Activated T-cell treated with anti-CD3 and anti-CD28 coated beads for 48 hours (primary cell): ENCODE measurements around the gene FASTK.

Experiments
- DNase-seq: peaks from one replicate; pipeline ENCODE4 v3.0.0-alpha.2; 2020; ENCODE audit warnings: low read depth

The FASTK gene

DNA sequence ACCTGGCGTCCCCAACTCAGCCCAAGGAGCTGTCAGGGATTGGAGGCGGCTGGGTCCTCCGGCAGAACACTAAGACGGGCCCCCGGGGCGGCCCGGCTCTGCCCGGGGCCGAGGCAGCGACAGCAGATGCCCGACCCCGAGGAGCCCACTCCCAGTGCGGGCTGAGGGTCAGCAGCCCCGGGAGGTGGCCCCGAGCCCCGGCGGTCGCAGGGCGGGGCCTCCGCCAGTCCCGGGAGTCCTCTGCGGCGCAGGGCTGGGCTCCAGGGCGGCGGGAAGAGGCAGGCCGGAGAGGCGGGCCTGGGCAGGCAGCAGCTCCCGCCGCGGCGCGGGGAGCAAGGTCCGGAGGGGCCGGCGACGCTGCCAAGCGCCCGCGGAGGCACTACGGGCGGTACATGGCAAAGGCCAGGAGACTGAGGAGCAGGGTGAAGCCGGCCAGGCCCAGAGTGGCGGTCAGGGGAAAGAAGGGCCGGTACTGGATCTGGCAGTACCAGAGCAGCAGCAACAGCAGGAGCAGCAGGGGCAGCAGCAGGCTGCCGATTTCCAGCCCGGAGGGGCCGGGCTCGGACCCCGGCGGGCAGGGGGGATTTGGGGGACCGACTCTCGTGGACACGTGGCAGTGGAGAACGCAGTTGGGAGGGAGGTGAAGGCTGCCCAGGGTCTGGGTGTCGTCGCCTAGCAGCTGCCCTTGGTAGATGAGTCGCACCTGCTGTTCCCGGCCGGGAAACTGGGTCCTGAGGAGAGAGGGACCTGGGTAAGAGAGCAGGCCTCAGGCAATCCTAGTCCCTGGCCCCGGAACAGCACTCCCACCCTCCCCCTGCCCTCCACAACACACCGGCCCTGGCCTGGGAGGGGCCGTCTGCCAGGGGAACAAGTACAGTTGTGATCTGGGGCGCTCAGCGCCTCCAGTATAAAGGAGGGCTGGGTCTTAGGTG lies 827 bp upstream of the FASTK start:
- no peak for DNase-seq

DNA sequence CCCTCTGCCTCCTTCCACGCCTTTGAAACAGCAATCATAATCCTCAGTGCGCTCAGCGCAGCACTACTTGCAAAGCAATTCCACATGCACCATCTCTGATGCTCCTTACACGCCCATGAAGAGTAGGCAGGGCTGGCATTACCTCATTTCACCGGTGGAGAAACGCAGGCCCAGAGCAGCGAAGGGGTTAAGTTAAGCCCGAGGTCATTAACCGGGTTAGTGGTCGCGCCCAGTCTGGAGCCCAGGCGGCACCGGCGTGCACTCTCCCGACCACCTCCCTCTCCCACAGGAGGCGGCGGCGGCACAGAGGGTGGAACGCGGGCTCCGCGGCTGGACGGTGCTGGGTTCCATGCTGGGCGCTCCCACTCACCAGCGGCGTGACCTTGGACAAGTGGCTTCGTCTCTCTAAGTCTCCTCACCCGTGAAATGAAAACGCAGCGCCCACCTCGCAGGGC lies 515 bp downstream of the FASTK start:
- no peak for DNase-seq

DNA sequence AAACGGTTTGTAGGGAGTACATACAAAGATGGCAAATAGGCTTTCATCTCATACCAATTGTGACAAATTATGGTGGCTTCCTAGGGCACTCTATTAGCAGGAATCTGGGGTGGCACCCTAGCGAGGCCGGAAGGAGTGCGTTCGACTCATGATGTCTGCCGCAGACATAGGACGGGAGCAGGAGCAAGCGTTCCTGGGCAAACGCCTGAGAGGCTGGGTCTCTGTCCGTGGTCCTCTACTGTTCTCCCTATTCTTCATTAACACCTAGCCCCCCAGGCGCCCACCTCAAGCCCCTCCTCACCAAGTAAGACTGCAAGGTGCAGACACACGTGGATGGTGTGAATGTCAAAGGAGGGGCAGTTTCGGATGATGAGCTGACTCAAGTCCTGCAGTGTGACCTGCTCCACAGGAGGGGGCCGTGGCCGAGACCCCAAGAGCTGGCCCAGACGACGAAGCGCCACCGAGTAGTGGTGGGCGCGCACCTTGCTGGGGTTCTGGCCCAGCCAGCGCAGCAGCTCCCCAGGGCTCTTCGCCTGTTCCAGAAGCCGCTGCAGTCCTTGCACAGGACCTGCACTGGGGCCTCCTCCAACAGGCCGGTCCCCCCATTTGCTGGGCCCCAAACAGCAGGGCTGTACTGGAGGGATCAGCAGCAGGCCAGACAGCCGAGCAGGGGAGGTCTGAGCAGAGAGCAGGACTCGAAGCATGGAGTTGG lies 1.3 kb downstream of the FASTK start:
- no peak for DNase-seq

DNA sequence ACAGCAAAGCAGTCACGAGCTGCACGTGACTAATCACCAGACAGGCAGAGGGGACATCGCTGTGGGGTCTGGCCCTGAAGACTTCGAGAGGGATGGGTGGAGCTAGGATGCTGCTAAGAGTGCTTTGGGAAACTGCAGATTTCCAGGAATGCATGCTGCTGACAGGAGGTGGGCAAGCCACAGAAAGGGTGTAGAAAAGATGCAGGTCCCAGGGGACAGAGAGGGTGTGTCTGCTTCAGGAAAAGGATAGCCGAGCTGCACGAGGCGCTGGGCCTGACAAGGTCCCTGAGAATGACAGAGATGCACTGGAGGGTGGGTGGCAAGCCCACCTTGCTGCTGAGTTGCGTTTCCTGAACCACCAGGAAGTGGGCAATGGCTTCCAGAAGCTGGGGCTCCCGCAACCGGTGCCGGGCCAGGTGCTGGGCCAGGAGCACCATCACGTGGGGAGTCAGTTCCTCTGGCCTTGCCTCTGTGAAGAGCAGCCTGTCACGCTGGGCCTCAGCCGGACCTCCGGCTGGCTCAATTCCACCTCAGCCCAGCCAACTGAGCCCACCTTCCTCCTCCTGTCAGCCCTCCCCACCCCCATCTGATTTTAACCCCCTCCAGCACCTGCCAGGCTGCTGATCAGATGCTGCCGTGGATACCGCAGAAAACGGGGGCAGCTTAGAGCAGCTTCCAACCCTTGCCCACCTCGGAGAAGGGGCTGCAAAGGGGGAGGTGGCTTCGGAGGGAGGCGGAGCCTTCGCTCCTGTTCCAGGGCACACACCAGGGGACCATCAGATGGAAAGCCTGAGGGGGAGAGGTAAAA lies 2.2 kb downstream of the FASTK start:
- no peak for DNase-seq

DNA sequence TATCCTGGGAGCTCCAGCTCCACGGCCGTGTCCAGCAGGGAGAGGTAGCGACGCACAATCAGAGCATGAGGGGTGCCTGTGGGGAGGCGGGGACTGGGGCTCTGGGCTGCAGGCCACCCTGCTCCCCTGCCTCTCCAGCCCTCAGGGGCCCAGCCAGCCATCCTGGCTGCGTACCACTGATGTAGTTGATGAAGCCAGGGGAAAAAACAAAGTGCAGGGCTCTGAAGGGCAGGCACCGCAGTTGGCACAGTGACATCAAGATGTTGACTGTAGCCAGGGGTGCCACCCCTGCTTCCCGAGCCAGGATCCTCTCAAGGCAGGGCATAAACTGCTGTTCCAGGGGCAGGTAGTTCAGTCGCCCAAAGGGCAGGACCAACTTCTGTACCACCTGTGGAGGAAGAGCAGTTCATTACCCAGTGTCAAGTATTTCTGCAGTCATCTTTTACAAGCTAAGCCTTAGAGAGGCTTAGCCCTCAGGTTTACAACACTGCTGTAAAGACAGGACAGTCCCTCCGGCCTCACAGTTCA lies 2.8 kb downstream of the FASTK start:
- DNase-seq: no peak

DNA sequence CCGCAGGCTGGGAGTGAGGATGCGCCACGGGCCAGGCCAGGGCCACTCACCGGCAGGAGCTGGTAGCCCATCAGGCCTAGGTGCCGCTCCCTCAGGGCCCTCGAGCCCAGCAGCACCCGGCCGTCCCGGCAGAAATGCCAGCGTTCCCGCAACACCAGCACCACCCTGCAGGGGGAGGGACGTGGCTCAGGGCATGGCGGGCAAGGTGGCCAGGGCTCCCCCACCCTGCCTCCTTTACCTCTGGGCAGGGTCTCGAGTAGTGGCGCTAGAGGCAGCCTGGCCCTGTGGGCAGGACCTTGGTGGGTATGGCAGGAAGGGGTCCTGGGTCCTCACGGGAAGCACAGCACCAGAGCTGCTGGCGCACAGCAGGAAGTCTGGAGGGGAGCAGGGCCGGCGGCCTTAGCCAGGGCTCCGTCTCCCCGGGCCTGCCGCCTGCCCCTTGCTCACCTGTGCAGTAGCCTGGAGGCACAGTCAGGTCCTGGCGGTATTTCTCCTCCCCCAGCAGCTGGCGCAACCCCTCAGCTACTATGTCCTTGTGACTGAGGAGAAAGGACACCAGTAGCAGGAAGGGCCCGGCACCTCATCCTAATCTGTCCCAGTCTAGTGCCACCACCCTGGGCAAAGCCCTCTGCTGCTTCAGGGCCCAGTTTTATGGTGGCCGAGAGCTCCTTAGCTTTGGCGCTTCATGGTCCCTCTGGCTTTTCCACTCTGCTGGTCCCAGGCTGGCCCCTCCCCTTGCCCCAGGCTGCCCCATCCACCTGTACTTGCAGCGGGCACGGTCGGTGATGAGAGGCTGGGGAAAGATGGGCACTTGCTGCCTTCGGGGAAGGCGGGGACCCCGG lies 3.5 kb downstream of the FASTK start:
- no peak for DNase-seq

DNA sequence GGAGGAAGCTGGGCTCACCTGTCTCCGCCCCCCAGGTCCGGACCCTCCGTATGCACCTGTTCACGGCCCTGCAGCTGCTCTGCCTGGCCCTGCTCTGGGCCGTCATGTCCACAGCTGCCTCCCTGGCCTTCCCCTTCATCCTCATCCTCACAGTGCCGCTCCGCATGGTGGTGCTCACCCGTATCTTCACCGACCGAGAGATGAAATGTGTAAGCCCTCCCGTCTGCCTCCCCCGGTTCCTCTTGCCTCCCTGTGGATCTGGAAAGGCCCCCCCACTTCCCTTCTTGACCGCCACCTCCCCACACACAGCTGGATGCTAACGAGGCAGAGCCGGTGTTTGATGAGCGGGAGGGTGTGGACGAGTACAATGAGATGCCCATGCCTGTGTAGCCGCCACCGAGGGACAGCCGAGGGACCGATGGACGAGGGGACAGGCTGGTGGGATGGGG lies 4.6 kb downstream of the FASTK start:
- no peak for DNase-seq

DNA sequence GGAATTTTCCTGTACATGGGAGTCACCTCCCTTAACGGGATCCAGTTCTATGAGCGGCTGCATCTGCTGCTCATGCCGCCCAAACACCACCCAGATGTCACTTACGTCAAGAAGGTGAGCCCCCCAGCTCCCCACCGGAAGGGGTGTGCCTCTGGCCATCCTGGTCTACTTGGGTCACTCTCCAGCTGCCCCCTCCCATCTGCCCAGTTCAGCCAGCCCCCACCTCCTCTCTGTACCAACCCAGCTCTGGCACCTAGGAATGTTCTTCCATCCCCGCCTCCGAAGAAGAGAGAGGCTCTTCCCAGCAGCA lies 5.0 kb downstream of the FASTK start:
- no peak for DNase-seq

DNA sequence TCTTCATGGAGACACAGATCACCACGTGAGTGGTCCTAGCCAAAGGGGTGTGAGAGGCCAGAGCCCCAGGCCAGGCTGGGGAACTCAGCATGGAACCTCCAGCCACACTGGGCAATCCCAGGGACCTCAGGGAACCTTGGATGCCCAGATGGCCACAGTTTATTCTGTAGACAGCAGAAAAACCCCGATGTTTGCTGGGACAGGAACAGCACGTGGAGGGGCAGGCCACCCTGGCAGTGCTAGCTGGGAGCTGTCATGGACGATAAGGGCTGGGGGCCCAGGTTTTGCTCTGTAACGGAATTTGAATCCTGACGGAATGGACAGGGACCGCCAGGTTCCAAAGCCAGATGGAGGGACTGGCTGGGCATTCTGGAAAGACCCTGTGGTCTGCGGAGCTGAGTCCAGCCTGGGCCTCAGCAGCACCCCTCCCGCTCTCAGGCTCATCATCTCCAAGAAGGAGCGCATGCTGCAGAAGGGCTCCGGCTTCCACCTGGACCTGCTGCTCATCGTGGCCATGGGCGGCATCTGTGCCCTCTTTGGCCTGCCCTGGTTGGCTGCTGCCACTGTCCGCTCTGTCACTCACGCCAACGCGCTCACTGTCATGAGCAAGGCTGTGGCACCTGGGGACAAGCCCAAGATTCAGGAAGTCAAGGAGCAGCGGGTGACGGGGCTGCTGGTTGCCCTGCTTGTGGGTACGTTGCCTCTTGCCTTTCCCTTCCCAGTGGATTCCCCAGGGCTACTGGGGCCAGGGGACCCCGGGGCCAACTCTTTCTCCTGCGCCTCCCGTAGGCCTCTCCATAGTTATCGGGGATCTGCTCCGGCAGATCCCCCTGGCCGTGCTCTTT lies 5.6 kb downstream of the FASTK start:
- no peak for DNase-seq

DNA sequence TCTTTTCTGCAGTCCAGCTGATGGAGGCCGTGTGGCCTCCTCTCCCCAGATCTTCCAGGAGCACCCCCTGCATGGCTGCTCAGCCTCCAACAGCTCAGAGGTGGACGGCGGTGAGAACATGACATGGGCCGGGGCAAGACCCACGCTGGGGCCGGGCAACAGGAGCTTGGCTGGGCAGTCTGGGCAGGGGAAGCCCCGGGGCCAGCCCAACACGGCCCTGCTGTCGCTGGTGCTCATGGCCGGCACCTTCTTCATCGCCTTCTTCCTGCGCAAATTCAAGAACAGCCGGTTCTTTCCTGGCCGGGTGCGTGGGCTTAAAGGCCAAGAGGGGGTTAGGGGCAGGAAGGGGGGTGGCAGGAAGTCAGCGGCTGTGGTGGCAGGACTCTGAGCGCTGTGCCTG lies 6.6 kb downstream of the FASTK start:
- no peak for DNase-seq

DNA sequence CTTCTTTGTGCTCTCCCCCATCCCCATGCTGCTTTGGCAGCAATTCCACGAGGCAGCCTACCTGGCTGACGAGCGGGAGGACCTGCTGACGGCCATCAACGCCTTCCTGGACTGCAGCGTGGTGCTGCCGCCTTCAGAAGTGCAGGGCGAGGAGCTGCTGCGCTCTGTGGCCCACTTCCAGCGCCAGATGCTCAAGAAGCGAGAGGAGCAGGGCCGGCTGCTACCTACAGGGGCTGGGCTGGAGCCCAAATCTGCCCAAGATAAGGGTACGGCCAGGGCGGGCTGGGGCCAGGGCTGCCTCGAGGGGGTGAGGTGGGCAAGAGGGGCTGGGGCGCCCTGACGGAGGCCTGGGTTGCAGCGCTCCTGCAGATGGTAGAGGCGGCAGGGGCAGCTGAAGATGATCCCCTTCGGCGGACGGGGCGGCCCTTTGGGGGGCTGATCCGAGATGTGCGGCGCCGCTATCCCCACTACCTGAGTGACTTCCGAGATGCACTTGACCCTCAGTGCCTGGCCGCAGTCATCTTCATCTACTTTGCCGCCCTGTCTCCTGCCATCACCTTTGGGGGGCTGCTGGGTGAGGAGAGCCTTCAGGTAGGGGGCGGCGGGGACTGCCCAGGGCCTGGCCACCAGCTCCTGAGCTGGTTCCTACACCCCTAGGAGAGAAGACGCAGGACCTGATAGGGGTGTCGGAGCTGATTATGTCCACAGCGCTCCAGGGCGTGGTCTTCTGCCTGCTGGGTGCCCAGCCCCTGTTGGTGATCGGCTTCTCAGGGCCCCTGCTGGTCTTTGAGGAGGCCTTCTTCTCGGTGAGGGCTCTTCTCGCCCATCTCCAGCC lies 9.4 kb downstream of the FASTK start:
- no peak for DNase-seq

DNA sequence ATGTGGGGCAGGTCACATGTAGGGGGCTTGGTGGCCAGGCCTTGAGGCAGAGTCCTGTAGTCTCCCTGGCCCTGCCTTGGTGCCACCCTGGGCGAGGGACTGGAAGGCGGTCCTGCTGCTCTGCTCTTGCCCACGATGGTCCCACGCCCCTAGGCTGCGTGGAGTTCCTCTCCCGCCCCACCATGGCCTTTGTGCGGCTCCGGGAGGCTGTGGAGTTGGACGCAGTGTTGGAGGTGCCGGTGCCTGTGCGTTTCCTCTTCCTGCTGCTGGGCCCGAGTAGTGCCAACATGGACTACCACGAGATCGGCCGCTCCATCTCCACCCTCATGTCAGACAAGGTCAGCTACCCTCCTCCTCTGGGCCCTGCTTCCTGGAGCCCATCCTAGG lies 10.0 kb downstream of the FASTK start:
- DNase-seq: no peak

DNA sequence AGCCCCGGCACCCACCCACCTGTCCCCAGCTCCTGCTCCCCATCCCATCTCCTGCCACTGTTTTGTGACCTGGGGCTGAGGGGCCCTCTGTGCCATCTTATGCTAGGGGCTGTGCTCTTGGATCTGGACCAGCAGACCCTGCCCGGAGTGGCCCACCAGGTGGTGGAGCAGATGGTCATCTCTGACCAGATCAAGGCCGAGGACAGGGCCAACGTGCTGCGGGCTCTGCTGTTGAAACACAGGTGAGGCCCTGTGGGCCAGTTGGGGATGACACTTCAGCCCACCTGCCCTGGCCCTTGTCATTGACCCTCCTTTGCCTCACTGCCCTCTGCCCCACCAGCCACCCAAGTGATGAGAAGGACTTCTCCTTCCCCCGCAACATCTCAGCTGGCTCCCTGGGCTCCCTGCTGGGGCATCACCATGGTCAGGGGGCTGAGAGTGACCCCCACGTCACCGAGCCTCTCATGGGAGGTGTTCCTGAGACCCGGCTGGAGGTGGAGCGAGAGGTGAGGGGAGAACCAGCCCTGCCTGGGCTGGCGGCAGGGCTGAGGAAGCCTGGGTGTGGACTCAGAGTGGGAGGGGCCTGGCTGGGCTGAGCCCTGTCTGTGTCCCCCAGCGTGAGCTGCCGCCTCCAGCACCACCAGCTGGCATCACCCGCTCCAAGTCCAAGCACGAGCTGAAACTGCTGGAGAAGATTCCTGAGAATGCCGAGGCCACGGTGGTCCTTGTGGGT lies 10.6 kb downstream of the FASTK start:
- no peak for DNase-seq

DNA sequence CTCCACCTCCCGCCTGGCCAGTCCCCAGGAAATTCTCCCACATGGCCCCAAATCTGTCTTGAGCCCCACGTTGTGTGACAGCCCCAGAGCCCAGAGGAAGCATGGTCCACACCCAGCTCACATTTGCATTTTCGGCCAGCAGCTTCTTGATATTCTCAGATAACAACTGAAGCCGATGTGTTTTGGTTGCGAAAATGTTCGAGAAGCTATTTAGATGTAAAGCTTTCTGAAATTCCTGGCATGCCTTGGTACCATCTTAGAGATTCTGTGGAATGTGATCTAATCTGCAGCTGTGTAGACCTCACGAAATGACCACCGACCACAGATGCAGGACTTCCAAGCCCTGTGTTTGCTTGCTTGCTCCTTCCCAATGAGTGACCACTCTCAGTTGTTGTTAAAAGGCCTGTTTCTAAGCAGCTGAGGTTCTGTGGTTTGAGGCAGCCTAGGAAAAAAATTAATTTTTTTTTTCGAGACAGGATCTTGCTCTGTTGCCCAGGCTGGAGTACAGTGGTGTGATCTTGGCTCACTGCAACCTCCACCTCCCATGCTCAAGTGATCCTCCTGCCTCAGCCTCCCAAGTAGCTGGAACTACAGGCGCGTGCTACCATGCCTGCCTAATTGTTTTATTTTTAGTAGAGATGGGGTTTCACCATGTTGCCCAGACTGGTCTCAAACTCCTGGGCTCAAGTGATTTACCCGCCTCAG lies 12.4 kb downstream of the FASTK start:
- no peak for DNase-seq

DNA sequence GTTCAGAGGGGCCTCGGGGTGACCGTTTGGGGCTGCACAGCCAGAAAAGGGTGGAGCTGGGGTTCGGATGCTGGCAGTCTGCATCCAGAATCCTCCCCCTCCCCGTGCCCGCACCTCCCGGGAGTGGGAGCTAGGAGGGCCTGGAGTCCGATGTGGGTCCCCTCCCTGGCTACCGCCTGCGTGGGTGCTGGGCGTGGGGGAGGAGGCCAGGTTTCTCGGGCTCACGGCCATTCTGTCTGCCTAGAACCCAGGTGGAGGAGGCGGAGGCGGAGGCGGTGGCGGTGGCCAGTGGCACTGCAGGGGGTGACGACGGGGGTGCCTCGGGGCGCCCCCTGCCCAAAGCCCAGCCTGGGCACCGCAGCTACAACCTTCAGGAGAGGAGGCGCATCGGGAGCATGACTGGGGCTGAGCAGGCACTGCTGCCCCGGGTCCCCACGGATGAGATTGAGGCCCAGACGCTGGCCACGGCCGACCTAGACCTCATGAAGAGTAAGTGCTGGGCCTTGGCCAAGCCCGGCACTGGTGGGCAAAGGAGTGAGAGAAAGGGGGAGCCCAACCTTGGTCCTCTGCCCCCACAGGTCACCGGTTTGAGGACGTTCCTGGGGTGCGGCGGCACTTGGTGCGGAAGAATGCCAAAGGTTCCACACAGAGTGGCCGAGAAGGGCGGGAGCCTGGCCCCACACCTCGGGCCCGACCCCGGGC lies 14.2 kb downstream of the FASTK start:
- no peak for DNase-seq

DNA sequence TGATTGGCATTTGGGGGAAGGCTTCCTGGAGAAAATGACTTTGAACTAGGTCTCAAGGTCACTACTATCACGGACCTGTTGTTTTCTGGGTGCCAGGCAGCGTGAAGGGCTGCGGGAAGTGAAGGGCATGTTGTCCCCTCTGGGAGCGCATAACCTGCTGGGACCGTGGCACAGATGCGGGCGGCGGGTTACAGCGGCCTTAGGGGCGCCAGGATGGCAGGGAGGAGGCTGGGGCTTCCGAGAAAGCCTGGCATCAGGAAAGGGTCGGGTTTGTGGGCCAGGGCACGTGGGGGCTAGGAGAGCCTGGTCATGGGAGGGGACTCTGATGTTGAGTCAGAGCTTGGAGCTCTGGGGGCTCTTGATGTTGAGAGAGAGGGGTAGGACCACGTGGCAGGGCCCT lies 15.1 kb downstream of the FASTK start:
- DNase-seq: no peak

DNA sequence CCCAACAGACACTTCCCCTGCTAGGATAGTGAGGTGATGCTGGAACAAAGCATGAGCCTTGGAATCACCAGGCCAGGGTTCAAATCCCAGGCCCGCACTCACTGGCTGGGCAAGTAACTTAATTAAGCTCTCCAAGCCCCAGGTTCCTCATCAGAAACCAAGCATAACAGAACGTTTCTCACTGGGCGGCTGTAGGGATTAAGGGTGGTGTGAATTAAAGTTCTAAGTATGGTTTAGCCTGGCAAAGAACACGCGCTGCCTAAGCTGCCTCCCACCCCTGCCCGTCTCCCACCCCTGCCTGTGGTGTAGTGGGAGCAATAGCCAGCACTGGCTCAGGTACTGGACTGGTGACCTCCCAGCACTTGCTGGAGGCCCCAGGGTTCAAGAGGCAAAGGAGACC lies 15.6 kb downstream of the FASTK start:
- DNase-seq: no peak

DNA sequence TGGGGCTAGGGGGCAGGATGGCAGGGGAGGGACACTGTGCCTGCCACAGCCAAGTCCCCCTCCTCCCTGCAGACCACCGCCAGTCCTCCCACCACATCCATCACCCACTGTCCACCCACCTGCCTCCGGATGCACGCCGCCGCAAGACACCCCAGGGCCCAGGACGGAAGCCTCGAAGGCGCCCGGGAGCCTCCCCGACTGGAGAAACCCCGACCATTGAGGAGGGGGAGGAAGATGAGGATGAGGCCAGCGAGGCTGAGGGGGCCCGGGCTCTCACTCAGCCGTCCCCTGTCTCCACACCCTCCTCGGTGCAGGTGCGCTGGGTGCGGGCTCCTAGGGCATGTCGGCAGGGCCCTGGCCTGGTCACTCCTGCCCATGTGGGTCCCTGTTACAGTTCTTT lies 16.2 kb downstream of the FASTK start:
- no peak for DNase-seq
